ENCODE measurements around the gene FCGR3A.
"Not testable (repeated sequence)": the region's sequence is repeated elsewhere in the genome, so short reads cannot be mapped to it uniquely, and the experiment has no call there.

FCGR3A gene

DNA sequence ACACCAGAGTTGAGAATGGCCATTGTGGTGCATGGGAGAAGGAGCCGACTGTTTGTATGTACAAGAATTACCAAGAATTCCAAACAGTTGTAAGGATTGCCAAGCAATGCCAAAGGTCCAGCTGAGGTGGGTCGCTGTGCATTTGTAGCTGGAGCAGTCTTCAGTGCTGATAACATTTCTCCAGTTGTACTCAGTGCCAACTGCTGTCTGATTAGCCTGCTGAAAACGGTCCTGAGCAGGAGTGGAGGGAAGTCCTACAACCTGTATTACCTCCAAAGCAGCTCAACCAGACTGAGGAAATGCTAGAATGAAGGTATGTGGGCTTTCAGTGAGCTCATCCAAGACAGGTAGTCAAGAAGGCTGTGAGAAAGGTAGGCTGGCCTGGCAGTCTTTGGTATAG, 6.5 kb upstream of the FCGR3A start:
- DNase-seq (ENCODE audit: low read depth) = not testable (repeated sequence)

DNA sequence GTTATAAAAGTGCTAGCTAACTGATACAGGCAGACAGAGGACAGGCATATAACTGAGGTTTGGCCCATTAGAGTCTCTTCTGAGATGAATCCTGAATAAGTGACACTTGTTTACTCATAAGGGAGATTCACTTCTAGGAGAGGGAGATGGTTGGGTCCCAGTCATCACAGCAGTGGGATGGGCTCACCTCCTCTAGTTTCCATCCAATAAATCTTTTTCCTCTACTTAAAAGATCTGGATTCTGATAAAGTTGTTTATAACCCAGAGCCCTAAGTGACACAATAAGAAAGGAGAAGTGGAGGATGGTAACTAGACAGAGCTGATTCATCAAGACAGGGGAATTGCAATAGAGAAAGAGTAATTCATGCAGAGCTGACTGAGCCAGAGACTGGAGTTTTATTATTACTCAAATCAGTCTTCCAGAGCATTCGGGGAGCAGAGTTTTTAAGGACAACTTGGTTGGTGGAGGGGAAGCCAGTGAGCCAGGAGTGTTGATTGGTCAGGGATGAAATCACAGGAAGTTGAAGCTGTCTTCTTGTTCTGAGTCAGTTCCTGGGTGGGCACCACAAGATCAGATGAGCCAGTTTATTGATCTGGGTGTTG, 5.3 kb upstream of the FCGR3A start:
- DNase-seq (ENCODE audit: low read depth) = not testable (repeated sequence)

DNA sequence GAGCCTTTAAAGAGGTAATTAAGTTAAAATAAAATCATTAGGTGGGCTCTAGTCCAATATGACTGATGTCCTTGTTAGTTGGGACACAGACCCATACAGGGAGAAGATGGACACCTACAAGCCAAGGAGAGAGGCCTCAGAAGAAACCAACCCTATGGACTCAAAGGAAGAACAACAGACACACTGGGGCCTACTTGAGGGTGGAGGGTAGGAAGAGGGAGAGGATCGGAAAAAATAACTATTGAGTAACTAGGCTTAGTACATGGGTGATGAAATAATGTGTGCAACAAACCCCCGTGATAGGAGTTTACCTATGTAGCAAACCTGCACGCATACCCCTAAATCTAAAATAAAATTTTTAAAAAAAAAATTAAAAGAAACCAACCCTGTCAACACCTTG, 4.7 kb upstream of the FCGR3A start:
- not testable (repeated sequence) for DNase-seq (ENCODE audit: low read depth)

DNA sequence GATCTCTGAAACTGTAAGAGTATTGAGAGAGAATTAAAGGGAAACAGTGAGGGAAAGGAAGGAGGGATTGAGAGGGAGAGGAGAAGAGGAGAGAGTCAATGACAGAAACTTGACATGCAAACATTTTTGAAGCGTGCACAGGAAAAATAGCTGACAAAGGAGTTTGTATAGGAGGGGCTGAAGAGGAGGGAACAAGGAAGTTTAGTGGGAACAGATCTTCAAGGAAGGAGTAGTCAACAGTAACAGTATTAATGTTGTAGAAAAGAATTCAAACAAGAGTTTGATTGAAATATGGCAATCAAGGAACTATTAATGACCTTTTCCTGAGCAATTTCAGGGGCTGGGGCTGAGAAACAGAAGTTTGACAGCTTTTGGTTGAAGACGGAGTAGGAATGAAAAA, 4.0 kb upstream of the FCGR3A start:
- DNase-seq (ENCODE audit: low read depth) = not testable (repeated sequence)

DNA sequence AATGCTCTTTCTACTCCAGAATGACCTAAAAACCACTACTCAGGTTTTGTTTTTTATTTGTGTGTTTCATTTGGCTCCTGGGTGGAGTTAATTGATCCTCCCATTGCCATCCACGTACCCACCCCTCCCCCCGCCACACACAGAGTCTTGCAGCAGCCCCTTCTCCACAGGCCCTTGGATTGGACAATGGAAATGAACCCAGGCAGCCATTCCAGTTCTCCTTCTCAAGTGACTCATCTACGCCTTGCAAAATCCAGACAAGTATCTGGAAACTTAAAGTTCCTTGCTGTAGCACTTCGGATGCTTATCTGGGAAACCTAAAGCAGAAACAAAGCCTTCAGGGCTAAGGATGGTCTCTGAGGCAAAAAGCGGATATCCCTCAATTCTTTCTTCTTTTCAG, 1.3 kb upstream of the FCGR3A start:
- not testable (repeated sequence) for DNase-seq (ENCODE audit: low read depth)

DNA sequence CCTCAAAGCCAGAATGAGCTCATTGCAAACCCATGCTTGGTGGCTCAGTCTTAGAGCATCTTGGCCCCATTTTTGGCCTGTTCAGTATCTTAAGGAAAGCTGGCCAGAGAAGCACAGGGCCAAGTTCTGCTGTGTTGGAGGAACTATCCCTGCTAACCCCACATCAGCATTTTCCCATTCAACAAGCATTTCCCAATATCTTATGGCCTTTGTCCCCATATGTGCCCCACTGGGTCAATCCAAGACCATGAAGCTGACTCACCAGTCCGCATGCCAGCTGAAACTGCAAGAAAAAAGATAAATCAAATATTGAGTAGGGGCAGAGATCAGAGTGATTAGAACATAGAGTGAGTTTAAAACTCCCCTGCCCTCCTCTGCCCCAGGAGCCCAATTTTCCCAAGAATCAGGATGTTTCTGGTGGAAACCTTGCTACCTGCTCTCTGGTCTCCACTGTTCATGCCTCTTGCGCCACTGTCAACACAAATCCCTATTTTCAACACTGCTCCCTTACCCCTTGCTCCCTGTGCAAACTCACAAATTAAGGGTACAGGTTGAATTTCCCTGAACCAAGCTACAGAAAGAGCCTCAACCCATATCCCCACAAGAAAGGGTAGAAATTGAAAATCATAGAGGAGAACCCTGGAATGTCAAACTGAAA, 740 bp downstream of the FCGR3A start:
- not testable (repeated sequence) for DNase-seq (ENCODE audit: low read depth)

DNA sequence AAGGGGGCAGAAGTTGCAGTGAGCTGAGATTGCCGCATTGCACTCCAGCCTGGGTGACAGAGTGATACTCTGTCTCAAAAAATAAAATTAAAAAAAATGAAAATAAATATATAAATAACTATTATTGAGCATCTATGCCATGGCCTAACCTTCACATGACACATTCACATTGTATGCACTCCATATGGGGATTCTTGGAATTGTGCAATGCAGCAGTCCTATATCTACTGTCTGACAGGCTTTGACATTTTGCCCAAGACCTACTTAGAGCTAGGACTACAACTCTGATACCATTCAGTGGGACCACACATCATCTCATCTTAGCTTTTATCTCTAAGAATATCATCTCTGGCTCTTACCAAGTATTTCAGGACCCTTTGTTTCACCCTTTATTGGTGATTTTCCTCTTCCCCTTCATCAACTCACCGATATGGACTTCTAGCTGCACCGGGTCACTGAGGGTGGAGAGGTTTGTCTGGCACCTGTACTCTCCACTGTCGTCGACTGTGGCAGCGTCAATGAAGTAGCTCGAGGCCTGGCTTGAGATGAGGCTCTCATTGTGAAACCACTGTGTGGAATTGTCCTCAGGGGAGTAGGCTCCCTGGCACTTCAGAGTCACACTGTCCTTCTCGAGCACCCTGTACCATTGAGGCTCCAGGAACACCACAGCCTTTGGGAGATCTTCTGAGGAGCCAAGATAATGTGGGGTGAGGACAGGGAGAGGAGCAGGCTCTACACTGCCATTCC, 1.4 kb downstream of the FCGR3A start:
- DNase-seq (ENCODE audit: low read depth) = not testable (repeated sequence)

DNA sequence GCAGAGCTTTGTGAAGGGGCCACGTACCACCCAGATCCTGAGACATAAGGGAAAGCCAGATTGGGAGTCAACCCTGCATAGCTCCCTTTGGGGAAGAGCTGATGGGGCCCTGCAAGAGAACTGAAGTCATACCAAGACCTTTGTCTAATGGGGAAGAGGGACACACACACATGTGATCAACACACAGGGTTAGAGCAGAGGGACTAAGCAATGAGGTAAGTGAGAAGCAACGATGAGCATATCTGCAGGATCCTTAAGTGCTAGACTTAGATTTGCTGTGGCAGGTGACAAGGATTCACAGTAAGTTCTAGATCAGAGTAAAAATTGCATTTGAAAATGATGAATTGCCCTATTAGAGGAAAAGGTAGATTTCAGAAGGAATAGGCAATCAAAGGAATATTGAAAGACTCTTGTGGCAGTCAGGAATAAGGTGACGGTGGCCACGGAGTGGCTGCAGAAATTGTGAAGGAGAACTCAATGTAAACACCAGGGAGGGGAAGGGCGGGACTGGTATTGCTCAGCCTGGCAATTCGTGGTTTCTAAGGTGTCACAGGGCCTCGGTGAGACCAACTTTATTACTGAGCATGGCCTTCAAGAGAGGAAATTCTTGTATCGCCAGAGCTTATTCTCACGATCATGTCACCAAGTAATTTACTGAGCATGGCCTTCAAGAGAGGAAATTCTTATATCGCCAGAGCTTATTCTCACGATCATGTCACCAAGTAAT, 4.5 kb downstream of the FCGR3A start:
- not testable (repeated sequence) for DNase-seq (ENCODE audit: low read depth)

DNA sequence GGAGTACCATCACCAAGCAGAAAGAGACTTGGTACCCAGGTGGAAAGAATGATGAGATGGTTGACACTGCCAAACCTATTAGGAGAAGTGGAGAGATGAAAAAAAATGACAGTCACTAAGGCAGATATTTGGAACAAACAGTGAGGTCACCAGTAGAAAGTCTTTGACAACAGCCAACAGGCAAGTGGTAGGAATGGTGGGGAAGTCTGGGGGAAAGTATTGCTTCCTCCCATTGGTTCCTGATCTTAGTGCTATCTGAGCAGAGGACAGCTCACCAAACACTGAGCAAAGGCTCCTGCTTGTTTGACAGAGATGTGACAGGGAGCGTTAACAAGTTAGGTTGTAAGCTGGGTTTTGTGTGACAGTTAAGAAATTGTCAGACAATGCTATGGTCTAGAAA, 6.5 kb downstream of the FCGR3A start:
- not testable (repeated sequence) for DNase-seq (ENCODE audit: low read depth)

DNA sequence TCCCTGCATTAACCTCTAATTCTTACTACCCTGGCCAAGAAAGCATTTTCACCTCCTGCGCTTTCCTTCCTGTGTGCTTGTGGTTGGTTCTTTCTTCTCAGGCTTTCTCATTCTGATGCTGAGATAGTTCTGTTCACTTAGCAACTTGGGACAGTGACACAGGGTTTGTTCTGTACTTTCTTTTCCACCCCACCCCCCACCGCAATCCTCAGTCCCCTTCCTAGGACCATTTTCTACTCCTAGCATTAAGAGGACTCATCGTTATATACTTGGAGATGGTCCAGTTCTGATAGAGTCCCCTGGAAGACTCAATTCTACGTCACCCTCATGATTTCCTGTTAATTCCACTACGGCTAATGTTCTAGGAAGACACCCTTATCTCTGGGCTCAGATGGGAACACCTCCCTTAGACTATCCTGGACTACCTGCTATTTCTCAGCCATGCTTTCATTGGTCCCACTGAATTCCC, 7.5 kb downstream of the FCGR3A start:
- DNase-seq (ENCODE audit: low read depth) = peak; percentile 36

DNA sequence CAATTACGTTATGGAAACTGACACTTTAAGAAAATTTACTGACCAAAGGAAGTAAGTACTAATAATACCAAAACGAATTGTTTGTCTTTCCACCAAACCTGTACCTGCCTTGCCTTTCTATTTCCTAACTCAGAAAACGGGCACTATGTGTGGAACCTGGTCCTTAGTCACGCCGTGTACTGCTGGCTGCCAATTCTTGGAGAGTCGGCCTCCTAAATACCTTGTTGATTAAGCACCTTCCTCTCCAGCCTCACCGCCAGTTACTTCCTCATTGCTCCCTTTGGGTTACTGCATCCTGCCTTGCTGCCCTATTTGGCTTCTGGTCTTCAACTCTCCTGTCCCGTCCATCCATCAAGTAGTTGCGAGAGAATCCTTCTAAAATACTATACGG, 9.1 kb downstream of the FCGR3A start:
- DNase-seq (ENCODE audit: low read depth) = not testable (repeated sequence)

DNA sequence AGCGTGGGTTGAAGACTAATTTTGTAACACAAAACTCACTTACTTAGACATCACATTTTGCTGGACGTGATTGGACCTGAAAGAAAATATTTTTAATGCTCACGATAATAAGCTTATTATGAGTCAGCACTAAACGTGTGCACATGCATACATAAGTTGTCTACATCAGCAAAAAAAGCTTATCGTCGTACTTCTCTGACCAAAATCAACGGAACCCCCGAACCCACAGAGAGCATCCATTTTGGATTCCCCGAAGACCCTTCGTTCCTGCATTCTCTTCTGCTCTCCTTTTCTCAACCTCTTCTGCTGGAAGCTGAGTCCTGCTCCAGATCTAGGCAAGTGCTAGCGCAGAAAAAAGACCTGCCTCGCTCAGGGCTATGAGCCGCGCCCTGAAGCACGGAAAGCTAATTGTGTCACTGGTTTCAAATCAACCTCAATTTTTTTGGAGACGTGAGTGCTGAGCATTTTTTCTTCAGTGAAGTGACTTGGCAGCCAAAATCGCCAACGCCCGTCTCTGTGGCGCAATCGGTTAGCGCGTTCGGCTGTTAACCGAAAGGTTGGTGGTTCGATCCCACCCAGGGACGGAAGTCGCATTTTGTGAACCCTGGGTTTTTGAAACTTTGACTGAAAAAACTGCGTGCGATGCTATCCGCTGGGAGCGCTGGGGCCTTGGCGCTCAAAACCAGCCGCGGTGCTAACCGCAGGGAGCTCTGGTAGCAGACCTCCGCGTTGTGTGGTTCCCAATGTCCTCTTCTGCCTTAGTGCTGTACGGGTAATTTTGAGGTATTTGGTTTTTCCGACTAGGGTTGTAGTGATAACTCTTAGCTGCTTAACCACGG, 9.7 kb downstream of the FCGR3A start:
- DNase-seq (ENCODE audit: low read depth) = peak; percentile 85

DNA sequence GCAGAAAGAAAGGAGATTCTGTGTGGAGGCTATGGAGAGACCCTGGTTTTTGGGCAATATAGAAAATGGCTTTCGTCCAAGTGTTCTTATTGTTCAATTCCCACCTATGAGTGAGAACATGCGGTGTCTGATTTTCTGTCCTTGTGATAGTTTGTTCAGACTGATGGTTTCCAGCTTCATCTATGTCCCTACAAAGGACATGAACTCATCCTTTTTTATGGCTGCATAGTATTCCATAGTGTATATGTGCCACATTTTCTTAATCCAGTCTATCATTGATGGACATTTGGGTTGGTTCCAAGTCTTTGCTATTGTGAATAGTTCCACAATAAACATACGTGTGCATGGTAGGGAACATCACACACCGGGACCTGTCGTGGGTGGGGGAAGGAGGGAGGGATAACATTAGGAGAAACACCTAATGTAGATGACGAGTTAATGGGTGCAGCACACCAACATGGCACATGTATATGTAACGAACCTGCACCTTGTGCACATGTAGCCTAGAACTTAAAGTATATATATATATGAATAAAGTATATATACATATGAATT, 10.6 kb downstream of the FCGR3A start:
- not testable (repeated sequence) for DNase-seq (ENCODE audit: low read depth)

DNA sequence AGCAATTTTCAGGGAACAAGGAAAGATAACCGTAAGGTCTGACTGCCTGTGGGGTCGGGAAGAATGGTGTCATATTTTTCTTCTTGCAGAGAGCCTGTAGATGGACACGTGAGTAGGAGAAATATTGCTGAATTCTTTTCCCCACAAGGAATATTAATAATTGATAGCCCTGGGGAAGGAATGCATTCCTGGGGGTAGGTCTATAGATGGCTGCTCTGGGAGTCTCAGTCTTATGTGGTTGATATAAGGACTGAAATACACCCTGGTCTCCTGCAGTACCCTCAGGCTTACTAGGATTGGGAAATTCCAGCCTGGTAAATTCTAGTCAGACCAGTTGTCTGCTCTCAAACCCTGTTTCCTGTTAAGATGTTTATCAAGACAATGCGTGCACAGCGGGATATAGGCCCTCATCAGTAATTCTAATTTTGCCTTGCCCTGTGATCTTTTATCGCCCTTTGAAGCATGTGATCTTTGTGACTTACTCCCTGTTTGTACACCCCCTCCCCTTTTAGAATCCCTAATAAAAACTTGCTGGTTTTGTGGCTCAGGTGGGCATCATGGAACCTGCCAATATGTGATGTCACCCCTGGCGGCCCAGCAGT, 12.4 kb downstream of the FCGR3A start:
- DNase-seq (ENCODE audit: low read depth) = not testable (repeated sequence)

DNA sequence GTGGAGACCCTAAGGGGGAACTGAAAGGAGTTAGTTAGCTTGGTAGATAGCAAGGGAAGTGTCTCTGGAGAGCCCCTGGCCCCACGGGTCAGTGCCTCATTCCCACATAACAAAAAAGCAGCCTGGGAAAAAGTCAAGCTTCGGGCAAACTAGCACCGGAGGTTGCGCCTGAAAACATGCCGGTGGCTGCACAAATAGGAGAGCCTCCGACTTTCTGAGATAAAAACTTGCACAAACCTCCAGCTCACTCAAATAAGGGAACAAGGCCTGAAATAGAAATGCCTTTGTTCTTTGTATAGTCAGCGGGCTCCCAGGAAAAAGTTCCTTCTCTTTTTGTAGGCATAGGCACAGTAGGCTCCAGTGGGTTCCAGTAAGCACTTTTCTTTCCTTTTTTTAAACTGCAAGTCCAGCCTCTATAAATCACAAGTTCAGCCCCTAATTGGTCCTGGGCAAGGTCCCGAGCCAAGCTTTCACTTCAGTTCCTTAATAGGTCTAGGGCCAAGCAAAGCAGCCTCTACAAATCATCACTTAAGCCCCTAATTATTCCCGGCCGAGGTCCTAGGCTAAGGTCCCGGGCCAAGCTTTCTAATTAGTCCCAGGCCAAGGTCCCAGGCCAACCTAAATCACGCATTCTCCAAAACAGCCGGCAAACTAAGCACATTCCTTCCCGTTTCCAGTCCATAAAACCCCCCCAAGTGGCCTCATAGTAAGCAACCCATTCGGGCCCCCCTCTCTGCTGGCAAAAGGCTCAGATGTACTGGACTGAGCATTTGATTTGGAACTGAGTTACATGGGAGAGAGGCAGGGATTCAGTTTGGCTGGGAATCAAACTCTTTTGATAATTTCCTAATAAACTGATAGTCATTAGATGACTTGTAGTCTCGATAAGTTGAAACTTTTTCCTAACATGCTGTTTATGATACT, 16.7 kb downstream of the FCGR3A start:
- DNase-seq (ENCODE audit: low read depth) = not testable (repeated sequence)

DNA sequence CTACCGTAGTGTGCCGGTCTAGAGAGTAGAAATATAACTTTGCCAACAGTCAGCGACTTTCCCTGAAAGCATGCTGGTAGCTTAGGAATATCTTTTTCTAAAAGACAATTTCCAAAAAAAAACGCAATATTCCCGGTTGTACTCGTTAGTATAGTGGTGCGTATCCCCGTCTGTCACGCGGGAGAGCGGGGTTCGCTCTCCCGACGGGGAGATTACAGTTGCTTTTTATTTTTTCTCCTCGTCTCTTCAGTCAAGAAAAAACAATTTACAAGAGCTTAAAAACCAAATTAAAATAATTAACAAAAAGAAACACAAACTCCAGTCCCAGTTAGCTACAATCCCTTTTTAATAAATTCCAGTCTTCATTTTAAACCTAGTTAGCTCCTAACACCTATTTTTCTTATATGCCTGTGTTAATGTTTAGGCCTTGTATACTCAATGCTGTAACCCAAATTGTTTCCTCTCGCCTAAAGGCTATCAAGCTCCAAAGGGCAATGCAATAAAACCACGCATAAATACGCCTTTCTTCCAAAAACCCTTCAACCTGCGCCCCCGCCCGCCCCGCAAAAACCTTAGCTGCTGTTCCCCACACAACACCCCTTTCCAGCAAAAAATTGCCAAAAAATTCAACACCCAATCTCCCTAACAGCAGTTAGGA, 17.5 kb downstream of the FCGR3A start:
- no peak for DNase-seq (ENCODE audit: low read depth)

DNA sequence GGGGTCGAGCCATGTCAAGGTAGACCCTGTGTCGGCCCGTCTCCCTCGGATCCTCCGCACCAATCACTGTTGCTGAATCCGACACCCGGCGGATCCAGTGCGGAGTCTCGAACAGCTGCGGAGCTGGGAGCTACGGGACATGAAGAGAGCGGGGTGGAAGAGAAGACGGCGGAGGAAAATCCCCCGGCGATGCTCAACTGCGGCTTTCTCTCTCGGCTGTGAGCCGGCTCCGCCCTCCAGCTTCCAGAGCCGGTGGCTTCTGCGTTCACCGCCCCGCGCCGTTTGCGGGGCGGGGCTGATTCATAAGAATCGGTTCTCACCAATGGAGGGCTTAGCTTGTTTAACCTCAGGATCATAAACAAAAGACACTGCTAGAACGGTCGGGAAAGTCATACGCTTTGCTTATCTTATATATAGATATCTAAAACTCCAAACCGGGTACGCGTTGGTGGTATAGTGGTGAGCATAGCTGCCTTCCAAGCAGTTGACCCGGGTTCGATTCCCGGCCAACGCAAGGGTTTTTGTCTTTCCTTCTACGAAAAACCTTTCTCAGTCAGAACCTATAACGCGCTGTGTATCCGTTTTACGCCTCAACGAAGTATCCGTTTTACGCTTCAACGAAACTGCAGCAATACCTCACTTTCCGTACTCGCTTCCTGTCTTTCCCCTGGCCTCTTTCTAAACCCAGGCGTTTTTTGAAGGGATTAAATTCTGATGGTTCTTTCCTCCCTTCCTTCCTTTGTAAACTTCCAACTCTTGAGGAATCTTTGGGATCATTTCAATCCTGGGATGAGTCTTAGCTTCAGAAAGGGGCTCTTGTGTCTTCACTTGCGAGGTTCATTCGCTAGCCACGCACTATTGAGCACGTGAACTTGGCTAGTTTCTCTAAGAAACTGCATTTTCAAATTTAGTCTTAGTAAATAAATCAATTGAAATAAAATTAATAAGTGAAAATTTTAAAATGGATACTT, 18.7 kb downstream of the FCGR3A start:
- DNase-seq (ENCODE audit: low read depth) = peak; percentile 80

DNA sequence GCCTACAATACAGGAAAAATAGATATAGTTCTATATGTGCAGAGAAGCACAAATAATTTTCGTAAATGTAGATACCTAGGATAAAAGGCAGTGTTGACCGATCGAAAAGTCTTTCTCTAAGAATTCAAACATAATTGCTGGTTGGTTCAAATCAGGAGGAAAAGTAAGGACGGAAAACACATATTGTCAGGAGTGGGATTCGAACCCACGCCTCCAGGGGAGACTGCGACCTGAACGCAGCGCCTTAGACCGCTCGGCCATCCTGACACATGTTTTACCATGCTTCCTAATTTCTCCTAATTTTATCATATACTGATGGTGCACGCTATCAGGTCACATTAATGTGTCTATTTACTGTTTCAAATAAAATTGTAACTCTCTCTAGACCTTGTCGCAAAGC, 19.5 kb downstream of the FCGR3A start:
- peak; percentile 45 for DNase-seq (ENCODE audit: low read depth)

Data from activated gamma-delta T cell treated with anti-CD3 and anti-CD28 coated beads, Interleukin-2, amount 50 U/mL, for 16 hours (primary cell).